Effector memory CD8-positive, alpha-beta T cell (primary cell): ENCODE measurements around the gene S100A12.

Experiments
- ATAC-seq: fragments of 150-1000 bp; cut with Tn5 transposase; replicated peaks from 2 replicates; pipeline ENCODE4 v1.10.0; 2021; ENCODE audit warnings: mild to moderate bottlenecking, moderate library complexity
- DNase-seq, 3 experiments: peaks; one replicate each; pipeline ENCODE4 v3.0.0; 2021
- H3K27ac Mint-ChIP-seq, 2 donors: one replicate each; pipeline ENCODE4 v1.8.0; 2022; ENCODE audit warnings: mild to moderate bottlenecking in 2 of 2, mixed read lengths in 2 of 2, moderate library complexity in 2 of 2
- H3K27me3 Mint-ChIP-seq, 2 donors: one replicate each; pipeline ENCODE4 v1.8.0; 2022; ENCODE audit warnings: mixed read lengths in 2 of 2
- H3K36me3 Mint-ChIP-seq: one replicate; pipeline ENCODE4 v1.8.0; 2022; ENCODE audit warnings: mild to moderate bottlenecking, moderate library complexity, mixed read lengths; ENCODE audit not compliant: insufficient read depth
- H3K4me1 Mint-ChIP-seq, 2 donors: one replicate each; pipeline ENCODE4 v1.8.0; 2022; ENCODE audit warnings: low read depth in 2 of 2, mixed read lengths in 2 of 2
- H3K4me3 Mint-ChIP-seq, 2 donors: one replicate each; pipeline ENCODE4 v1.8.0; 2022; ENCODE audit warnings: mild to moderate bottlenecking in 2 of 2, mixed read lengths in 2 of 2, moderate library complexity in 2 of 2
- H3K9me3 Mint-ChIP-seq, 2 donors: one replicate each; pipeline ENCODE4 v1.8.0; 2022; ENCODE audit warnings: mixed read lengths in 2 of 2

The S100A12 gene

DNA sequence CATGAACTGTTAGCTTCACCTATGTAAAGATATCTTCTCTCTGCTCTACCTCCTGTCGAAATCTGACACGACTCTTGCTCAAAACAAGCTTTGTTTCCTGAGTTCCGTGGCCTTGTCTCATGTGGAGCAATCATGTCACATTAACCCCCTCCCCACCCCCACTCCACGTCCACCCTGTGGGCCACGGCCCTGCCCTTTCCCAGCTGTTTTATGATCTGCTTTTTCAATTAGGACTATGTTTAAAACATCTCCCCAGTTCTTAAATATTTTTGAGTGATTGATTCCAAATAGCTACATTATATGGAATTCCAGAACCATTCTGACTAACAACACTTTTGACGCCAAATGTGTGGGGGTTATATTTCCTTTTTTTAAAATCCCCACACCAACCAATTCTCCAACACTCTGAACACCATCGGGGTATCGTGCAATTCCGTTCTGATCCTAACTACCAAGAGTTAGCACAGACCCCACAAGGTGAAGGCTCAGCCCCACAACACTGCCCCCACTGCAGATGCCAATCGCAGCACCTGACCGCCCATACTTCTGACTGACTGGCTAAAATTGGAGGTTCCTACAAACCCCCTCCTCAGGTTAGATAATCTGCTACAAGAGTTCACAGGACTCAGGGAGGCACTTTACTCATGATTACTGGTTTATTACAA lies 28.1 kb upstream of the S100A12 start:
- Mint-ChIP-seq H3K27ac (no peak overlapping the region), H3K27me3 (peaks cover 41 to 51% of the 10 kb centered on the region in 2 donors)
- no peak for DNase-seq

GRCh38 chr1:153402226-153402625 lies 26.8 kb upstream of the S100A12 start:
- no peak for DNase-seq
- Mint-ChIP-seq H3K9me3 (no peaks in the 10 kb centered on the region), H3K4me1 (peaks cover 0 to 6% of the 10 kb centered on the region in 2 donors), H3K4me3 (no peak overlapping the region), H3K36me3 (no peaks in the 10 kb centered on the region), H3K27me3 (peaks cover 35 to 50% of the 10 kb centered on the region in 2 donors), H3K27ac (no peak overlapping the region)
- ATAC-seq, result no peak

More for the DNA sequence above, 28.1 kb upstream of the S100A12 start:
- peaks cover 0 to 6% of the 10 kb centered on the region in 2 donors for H3K4me1 Mint-ChIP-seq
- no peak for ATAC-seq
- no peak overlapping the region for H3K4me3 Mint-ChIP-seq
- no peaks in the 10 kb centered on the region for H3K9me3 Mint-ChIP-seq
- no peaks in the 10 kb centered on the region for H3K36me3 Mint-ChIP-seq

- no peaks in the 10 kb centered on the region for H3K9me3 Mint-ChIP-seq
- no peak overlapping the region for H3K27ac Mint-ChIP-seq
- H3K27me3 Mint-ChIP-seq, result peaks cover 32 to 51% of the 10 kb centered on the region in 2 donors
- DNase-seq (no peak), ATAC-seq (no peak)
- H3K36me3 Mint-ChIP-seq, result no peaks in the 10 kb centered on the region
- peaks cover 0 to 4% of the 10 kb centered on the region in 2 donors for H3K4me1 Mint-ChIP-seq
- H3K4me3 Mint-ChIP-seq, result no peak overlapping the region
Observed at GRCh38 chr1:153401461-153401860, 26.0 kb upstream of the S100A12 start.

- peaks cover 0 to 2% of the 10 kb centered on the region in 2 donors for H3K4me1 Mint-ChIP-seq
- no peak for DNase-seq
- no peak overlapping the region for H3K27ac Mint-ChIP-seq
- peaks cover 36 to 56% of the 10 kb centered on the region in 2 donors for H3K27me3 Mint-ChIP-seq
- no peak for ATAC-seq
- H3K9me3 Mint-ChIP-seq, result no peaks in the 10 kb centered on the region
- no peak overlapping the region for H3K4me3 Mint-ChIP-seq
- no peaks in the 10 kb centered on the region for H3K36me3 Mint-ChIP-seq
Observed at GRCh38 chr1:153400244-153400643, 24.8 kb upstream of the S100A12 start.

GRCh38 chr1:153399401-153400055 lies 24.1 kb upstream of the S100A12 start:
- DNase-seq, result no peak
- H3K4me1 Mint-ChIP-seq, result no peaks in the 10 kb centered on the region
- no peak overlapping the region for H3K4me3 Mint-ChIP-seq
- ATAC-seq, result no peak
- peaks cover 39 to 63% of the 10 kb centered on the region in 2 donors for H3K27me3 Mint-ChIP-seq
- no peaks in the 10 kb centered on the region for H3K36me3 Mint-ChIP-seq
- H3K9me3 Mint-ChIP-seq, result no peaks in the 10 kb centered on the region
- no peak overlapping the region for H3K27ac Mint-ChIP-seq

DNA sequence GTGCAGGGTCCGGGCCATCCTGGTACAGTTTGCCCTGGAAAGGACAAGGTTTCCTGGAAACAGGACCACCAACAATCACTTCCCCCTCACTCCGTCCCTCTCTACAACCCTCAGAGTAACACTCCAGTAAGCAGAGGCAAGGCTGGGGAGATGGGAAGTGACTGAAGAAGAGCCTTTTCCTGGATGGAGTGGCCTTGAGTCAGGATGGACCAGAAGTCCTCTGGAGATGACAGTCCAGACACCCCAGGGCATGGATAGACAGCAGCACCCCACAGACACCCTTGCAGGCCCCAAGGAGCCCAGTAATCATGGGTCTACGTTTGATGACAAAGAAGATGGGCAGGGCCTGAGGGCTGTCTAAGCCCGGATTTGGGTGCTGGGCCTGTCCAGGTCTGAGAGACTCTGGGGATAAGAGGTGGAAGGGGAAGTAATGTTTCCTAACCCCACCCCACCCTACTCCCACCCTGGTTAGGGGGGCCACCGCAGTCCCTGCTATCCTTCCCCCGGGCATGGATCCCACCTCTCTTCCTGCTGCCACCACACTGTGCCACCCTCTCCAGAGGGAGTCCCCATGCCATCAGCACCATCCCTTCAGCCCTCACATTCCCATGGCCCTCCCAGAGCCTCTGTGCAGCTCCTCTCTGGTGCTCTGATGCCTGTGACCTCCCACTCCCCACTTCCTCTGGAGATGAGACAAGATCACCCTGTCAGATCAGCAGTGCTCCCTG lies 22.7 kb upstream of the S100A12 start:
- ATAC-seq (no peak), DNase-seq (no peak)
- Mint-ChIP-seq H3K9me3 (no peaks in the 10 kb centered on the region), H3K4me1 (no peaks in the 10 kb centered on the region), H3K36me3 (no peaks in the 10 kb centered on the region), H3K27ac (no peak overlapping the region), H3K4me3 (no peak overlapping the region), H3K27me3 (peaks cover 44 to 77% of the 10 kb centered on the region in 2 donors)

- no peak overlapping the region for H3K27ac Mint-ChIP-seq
- peaks cover 51 to 82% of the 10 kb centered on the region in 2 donors for H3K27me3 Mint-ChIP-seq
- no peaks in the 10 kb centered on the region for H3K4me1 Mint-ChIP-seq
- H3K4me3 Mint-ChIP-seq, result no peak overlapping the region
- DNase-seq (no peak), ATAC-seq (no peak)
- no peaks in the 10 kb centered on the region for H3K36me3 Mint-ChIP-seq
- no peaks in the 10 kb centered on the region for H3K9me3 Mint-ChIP-seq
Observed at GRCh38 chr1:153397051-153397923, 21.9 kb upstream of the S100A12 start.

DNA sequence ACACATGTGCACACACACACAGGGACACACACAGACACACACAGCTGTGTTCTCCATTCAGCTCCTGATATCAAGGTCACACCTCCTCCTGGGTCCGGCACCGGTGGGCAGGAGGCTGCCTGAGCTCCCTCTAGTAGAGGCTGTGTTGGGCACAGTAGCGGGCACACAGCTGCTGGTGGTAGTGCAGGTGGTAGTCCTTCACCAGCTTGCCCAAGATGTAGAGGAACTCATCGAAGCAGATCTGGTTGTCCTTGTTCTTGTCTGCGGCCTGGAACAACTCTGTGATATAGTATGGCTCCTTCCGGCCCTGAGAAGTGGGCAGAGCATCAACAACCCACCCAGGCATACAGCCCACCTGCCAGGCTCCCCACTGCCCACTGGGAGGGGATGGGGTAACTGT lies 21.0 kb upstream of the S100A12 start:
- Mint-ChIP-seq H3K9me3 (no peaks in the 10 kb centered on the region), H3K4me3 (no peak overlapping the region), H3K36me3 (no peaks in the 10 kb centered on the region), H3K27me3 (peaks cover 51 to 84% of the 10 kb centered on the region in 2 donors), H3K4me1 (no peaks in the 10 kb centered on the region), H3K27ac (no peak overlapping the region)
- no peak for ATAC-seq
- no peak for DNase-seq

- H3K27me3 Mint-ChIP-seq, result peaks cover 51 to 91% of the 10 kb centered on the region in 2 donors
- H3K4me1 Mint-ChIP-seq, result no peaks in the 10 kb centered on the region
- no peaks in the 10 kb centered on the region for H3K9me3 Mint-ChIP-seq
- ATAC-seq (no peak), DNase-seq (no peak)
- H3K27ac Mint-ChIP-seq, result no peak overlapping the region
- H3K36me3 Mint-ChIP-seq, result no peaks in the 10 kb centered on the region
- no peak overlapping the region for H3K4me3 Mint-ChIP-seq
Observed at GRCh38 chr1:153395776-153396175, 20.4 kb upstream of the S100A12 start.

DNA sequence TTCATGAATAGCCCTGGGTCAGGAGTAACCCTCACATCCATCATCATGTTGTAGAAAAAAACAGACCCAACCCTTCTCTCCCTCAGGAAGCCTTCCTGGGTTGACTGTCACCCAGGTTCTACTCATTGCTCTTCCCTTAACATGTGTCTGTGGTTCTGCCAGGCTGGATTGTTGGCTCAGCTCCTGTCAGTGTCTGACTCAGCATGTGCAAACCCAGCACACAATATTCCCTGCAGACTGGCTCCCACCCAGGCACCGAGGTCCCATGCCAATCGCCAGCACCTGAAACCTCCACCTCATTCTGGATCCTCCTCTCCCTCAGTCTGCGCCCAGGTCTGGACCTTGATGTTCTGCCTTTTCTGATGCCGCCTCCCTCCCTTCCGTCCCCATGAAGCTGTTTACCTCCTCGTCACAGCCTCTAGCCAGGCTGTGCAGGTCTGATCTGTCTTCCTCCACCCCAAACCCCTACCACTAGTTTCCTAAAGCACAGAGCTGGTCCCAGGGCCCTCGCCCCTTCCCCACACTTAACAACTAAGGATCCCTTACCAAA lies 19.8 kb upstream of the S100A12 start:
- no peak for ATAC-seq
- H3K27me3 Mint-ChIP-seq, result peaks cover 53 to 95% of the 10 kb centered on the region in 2 donors
- H3K4me1 Mint-ChIP-seq, result no peaks in the 10 kb centered on the region
- H3K27ac Mint-ChIP-seq, result no peak overlapping the region
- no peaks in the 10 kb centered on the region for H3K9me3 Mint-ChIP-seq
- DNase-seq, result no peak
- no peaks in the 10 kb centered on the region for H3K36me3 Mint-ChIP-seq
- no peak overlapping the region for H3K4me3 Mint-ChIP-seq

DNA sequence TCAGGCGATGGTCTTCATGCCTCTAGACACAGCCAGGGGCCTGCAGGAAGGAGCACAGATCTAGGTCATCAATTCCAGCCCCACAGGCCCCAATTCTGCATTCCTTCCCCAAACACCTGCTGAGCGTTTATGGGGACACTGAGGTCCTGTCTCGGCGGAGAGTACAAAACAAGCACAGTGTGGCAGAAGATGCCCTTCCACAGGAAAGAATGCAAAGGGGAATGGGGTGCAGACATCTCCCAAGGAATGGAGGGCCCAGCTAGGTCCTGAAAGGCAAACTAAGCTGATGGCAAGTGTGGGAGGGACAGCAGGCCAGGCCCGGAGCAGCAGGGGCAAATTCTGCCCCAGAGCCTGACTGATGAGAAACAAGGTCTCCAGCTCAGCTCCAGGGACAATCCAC lies 19.0 kb upstream of the S100A12 start:
- Mint-ChIP-seq H3K4me1 (no peaks in the 10 kb centered on the region), H3K27me3 (peaks cover 61 to 92% of the 10 kb centered on the region in 2 donors), H3K9me3 (no peaks in the 10 kb centered on the region), H3K4me3 (no peak overlapping the region), H3K36me3 (no peaks in the 10 kb centered on the region), H3K27ac (no peak overlapping the region)
- ATAC-seq (no peak), DNase-seq (no peak)

- ATAC-seq (no peak), DNase-seq (no peak)
- peaks cover 65 to 88% of the 10 kb centered on the region in 2 donors for H3K27me3 Mint-ChIP-seq
- no peaks in the 10 kb centered on the region for H3K4me1 Mint-ChIP-seq
- H3K9me3 Mint-ChIP-seq, result no peaks in the 10 kb centered on the region
- no peak overlapping the region for H3K27ac Mint-ChIP-seq
- no peak overlapping the region for H3K4me3 Mint-ChIP-seq
- H3K36me3 Mint-ChIP-seq, result no peaks in the 10 kb centered on the region
Observed at GRCh38 chr1:153393926-153394325, 18.5 kb upstream of the S100A12 start.

DNA sequence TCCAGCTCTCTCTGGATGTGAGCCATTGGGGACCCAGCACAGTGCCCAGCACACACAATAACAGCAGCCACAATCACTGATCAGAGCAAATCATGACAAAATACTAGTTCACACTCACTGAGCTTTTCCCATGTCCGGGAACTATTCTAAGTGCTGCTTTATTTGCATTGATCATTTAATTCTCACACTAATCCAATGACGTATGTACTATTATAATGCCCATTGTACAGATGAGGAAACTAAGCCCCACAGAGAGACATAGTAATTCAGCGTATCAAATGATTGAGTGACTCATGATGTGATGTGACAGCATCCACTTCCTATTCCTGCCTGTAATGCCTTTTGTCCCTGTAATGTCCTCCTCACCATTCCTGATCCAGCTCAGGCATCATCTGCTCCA lies 17.4 kb upstream of the S100A12 start:
- H3K27ac Mint-ChIP-seq, result no peak overlapping the region
- DNase-seq, result no peak
- H3K9me3 Mint-ChIP-seq, result no peaks in the 10 kb centered on the region
- ATAC-seq, result no peak
- H3K36me3 Mint-ChIP-seq, result no peaks in the 10 kb centered on the region
- no peak overlapping the region for H3K4me3 Mint-ChIP-seq
- no peaks in the 10 kb centered on the region for H3K4me1 Mint-ChIP-seq
- H3K27me3 Mint-ChIP-seq, result peaks cover 65 to 83% of the 10 kb centered on the region in 2 donors
